Measurements from ENCODE around the gene SMARCC1. TPM values are rescaled to one million over a fixed set of nuclear protein-coding genes. Genes with fewer than 3 reads are reported as not detected.
A peak's percentile ranks its signal among the peaks of the same experiment; 100 is the strongest.

Gene SMARCC1
- total and polyA plus RNA-seq, 2 of the 4 experiments (the other 2 are of a cell fraction): 18.6 to 39.6 TPM

DNA sequence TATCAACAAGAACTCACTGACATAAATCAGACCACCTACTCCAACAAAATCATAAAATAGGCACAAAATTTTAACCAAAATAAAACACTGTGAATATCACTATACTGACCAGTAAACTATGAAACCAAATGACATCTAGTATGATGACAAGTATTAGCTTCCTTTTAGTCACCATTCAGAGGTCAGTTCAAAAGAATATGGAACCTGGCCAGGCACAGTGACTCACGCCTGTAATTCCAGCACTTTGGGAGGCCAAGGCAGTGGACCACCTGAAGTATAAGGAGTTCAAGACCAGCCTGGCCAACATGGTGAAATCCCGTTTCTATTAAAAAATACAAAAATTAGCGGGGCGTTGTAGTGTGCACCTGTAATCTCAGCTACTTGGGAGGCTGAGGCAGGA, 65.8 kb downstream of the SMARCC1 start:
- ATAC-seq (ENCODE audit: low read depth): peak; percentile 35
- peak; percentile 81 for DNase-seq
- Histone ChIP-seq H3K4me2 (ENCODE audit: low read depth, low read length) (peak overlapping the region; percentile 32; the same call in 1 of the 2 replicates), H2AK5ac (ENCODE audit: low read depth, low read length) (no peak overlapping the region), H3K4me1 (ENCODE audit: control insufficient read depth, insufficient read depth, low read length) (no peaks in the 10 kb centered on the region), H3K56ac (ENCODE audit: extremely low read depth, insufficient read depth, low read length) (no peak overlapping the region), H3K27ac (ENCODE audit: insufficient read depth, low read length) (no peak overlapping the region), H3K36me3 (ENCODE audit: control insufficient read depth, insufficient read depth, low read length) (peaks cover 29% of the 10 kb centered on the region), H2AK9ac (replicated peaks; ENCODE audit: low read depth, low read length, poor library complexity) (no peak overlapping the region), H3K9ac (ENCODE audit: low read depth, low read length) (no peak overlapping the region), H2BK120ac (ENCODE audit: low read depth, low read length) (no peak overlapping the region), H4K91ac (ENCODE audit: insufficient read depth, low read depth, low read length) (no peak overlapping the region), H4K20me1 (ENCODE audit: insufficient read depth, low read length) (no peaks in the 10 kb centered on the region), H3K79me1 (ENCODE audit: low read depth in 1 of 2, low read length in 2 of 2) (peaks cover 9 to 35% of the 10 kb centered on the region in 2 experiments), H2BK5ac (ENCODE audit: low read depth, low read length, poor library complexity, severe bottlenecking) (no peak overlapping the region), H3K14ac (replicated peaks; ENCODE audit: low read depth, low read length) (no peak overlapping the region), H3K27me3 (ENCODE audit: control insufficient read depth, insufficient read depth, low read length) (no peaks in the 10 kb centered on the region), H2BK20ac (ENCODE audit: low read depth, low read length) (no peak overlapping the region), H3K23ac (ENCODE audit: low read depth, low read length) (no peak overlapping the region), H3K4me3 (ENCODE audit: insufficient read depth, low read depth, low read length) (no peak overlapping the region), H3K9me1 (ENCODE audit: insufficient read depth, low read length) (no peaks in the 10 kb centered on the region), H4K5ac (ENCODE audit: low read depth, low read length) (no peak overlapping the region), H3K9me3 (ENCODE audit: control insufficient read depth, insufficient read depth, low read length) (no peaks in the 10 kb centered on the region), H4K8ac (ENCODE audit: low read depth in 2 of 2, low read length in 2 of 2) (no peak overlapping the region), H2BK15ac (ENCODE audit: low read depth, low read length) (no peak overlapping the region), H2AFZ (replicated peaks; ENCODE audit: low read length, poor library complexity) (no peak overlapping the region), H3K18ac (ENCODE audit: low read depth, low read length) (no peak overlapping the region), H3K4ac (ENCODE audit: low read depth, low read length) (no peak overlapping the region)
- ChIA-PET POLR2A (ENCODE audit: unreplicated experiment) (no interaction called here), CTCF (no interaction called here)
- TF ChIP-seq BHLHE40 (IDR thresholded peaks at IDR 0.05; ENCODE audit: low read depth, low read length): no peak
- TF ChIP-seq, protein P1, sequence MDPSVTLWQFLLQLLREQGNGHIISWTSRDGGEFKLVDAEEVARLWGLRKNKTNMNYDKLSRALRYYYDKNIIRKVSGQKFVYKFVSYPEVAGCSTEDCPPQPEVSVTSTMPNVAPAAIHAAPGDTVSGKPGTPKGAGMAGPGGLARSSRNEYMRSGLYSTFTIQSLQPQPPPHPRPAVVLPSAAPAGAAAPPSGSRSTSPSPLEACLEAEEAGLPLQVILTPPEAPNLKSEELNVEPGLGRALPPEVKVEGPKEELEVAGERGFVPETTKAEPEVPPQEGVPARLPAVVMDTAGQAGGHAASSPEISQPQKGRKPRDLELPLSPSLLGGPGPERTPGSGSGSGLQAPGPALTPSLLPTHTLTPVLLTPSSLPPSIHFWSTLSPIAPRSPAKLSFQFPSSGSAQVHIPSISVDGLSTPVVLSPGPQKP (IDR thresholded peaks at IDR 0.05; ENCODE audit: borderline replicate concordance, low read depth, low read length): no peak
- no peak for TF ChIP-seq POLR2A (IDR thresholded peaks at IDR 0.05; ENCODE audit: low read depth, low read length)
- TF ChIP-seq, protein P2, sequence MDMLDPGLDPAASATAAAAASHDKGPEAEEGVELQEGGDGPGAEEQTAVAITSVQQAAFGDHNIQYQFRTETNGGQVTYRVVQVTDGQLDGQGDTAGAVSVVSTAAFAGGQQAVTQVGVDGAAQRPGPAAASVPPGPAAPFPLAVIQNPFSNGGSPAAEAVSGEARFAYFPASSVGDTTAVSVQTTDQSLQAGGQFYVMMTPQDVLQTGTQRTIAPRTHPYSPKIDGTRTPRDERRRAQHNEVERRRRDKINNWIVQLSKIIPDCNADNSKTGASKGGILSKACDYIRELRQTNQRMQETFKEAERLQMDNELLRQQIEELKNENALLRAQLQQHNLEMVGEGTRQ (IDR thresholded peaks at IDR 0.05; ENCODE audit: low read depth, low read length): no peak
- TF ChIP-seq RAD21 (IDR thresholded peaks at IDR 0.05; ENCODE audit: low read length): no peak
- no peak for TF ChIP-seq MXI1 (IDR thresholded peaks at IDR 0.05; ENCODE audit: borderline replicate concordance, low read depth, low read length)
- no peak for TF ChIP-seq SMC3 (IDR thresholded peaks at IDR 0.05; ENCODE audit: low read depth, low read length)
- no peak for TF ChIP-seq RFX5 (IDR thresholded peaks at IDR 0.05; ENCODE audit: low read depth, low read length)
- no peak for TF ChIP-seq FOS (IDR thresholded peaks at IDR 0.05; ENCODE audit: low read depth, low read length)
- TF ChIP-seq CHD1 (IDR thresholded peaks at IDR 0.05; ENCODE audit: low read depth, low read length): no peak
- TF ChIP-seq, protein P3, sequence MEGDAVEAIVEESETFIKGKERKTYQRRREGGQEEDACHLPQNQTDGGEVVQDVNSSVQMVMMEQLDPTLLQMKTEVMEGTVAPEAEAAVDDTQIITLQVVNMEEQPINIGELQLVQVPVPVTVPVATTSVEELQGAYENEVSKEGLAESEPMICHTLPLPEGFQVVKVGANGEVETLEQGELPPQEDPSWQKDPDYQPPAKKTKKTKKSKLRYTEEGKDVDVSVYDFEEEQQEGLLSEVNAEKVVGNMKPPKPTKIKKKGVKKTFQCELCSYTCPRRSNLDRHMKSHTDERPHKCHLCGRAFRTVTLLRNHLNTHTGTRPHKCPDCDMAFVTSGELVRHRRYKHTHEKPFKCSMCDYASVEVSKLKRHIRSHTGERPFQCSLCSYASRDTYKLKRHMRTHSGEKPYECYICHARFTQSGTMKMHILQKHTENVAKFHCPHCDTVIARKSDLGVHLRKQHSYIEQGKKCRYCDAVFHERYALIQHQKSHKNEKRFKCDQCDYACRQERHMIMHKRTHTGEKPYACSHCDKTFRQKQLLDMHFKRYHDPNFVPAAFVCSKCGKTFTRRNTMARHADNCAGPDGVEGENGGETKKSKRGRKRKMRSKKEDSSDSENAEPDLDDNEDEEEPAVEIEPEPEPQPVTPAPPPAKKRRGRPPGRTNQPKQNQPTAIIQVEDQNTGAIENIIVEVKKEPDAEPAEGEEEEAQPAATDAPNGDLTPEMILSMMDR (conservative IDR thresholded peaks at IDR 0.05; ENCODE audit: low read depth, low read length): no peak
- BruUV-seq (replicated peaks): no TSS peak
- intact Hi-C loops (cut with micrococcal nuclease) (loop anchor here (5.0 to 10.0 kb wide), 2 partner anchors 39 to 59 kb away; no protein-coding TSS in a partner anchor), dilution Hi-C loops (cut with HindIII; ENCODE audit: low sequenced_read_pairs, unreplicated experiment) (no loop called here), in situ Hi-C loops (cut with MboI; ENCODE audit: low sequenced_read_pairs) (no loop called here)
- no CpG with 5 or more reads among the region's 4 CpGs for WGBS, 2 experiments (ENCODE audit: extremely low coverage in 2 of 2, insufficient read length in 1 of 2)
